Measurements from ENCODE around the gene RNFT2. TPM values are rescaled to one million over a fixed set of nuclear protein-coding genes. Genes with fewer than 3 reads are reported as not detected.
A peak's percentile ranks its signal among the peaks of the same experiment; 100 is the strongest.

RNFT2 gene
- total RNA-seq, 1 experiment from 2014 or later, result 12.3 TPM

DNA sequence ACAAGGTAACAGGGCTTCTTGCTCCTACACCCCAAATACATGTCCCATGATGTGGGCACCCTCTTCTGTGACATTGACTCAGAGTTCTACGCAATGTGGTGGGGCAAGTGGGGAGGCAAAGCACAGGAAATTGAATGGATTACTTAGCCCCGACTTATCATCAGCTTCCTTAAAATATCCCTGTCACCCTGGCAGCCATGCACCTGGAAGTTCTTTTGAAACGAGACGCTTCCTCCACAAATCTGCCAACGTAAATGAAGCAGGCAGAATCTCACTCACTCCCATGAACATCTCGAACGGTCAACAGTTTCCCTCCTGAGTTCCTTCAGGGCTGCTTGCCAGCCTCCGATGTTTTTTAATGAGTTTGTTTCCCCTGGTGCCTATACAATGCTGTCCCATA, 33.5 kb downstream of the RNFT2 start:
- ATAC-seq (no peak), DNase-seq (ENCODE audit: low read depth, low spot score) (no peak)
- CTCF ChIA-PET, result no interaction called here
- Histone ChIP-seq H3K4me3 (ENCODE audit: low read depth in 2 of 2, low read length in 2 of 2) (no peak overlapping the region), H3K4me1 (ENCODE audit: control insufficient read depth, insufficient read depth, low read length) (no peaks in the 10 kb centered on the region), H3K9me3 (ENCODE audit: control insufficient read depth, insufficient read depth, low read depth, low read length) (no peaks in the 10 kb centered on the region), H3K36me3 (ENCODE audit: control insufficient read depth, insufficient read depth, low read length) (no peaks in the 10 kb centered on the region), H3K27ac (ENCODE audit: low read length) (no peak overlapping the region), H3K27me3 (ENCODE audit: control insufficient read depth, insufficient read depth, low read length) (no peaks in the 10 kb centered on the region)
- TF ChIP-seq POLR2AphosphoS5 (IDR thresholded peaks at IDR 0.05; ENCODE audit: low read depth, low read length), result no peak
- no peak for TF ChIP-seq SIN3A (IDR thresholded peaks at IDR 0.05; ENCODE audit: borderline replicate concordance, insufficient read depth, low read depth, low read length)
- TF ChIP-seq TCF7L2 (IDR thresholded peaks at IDR 0.05; ENCODE audit: low read depth, low read length), result no peak
- TF ChIP-seq, protein P1, sequence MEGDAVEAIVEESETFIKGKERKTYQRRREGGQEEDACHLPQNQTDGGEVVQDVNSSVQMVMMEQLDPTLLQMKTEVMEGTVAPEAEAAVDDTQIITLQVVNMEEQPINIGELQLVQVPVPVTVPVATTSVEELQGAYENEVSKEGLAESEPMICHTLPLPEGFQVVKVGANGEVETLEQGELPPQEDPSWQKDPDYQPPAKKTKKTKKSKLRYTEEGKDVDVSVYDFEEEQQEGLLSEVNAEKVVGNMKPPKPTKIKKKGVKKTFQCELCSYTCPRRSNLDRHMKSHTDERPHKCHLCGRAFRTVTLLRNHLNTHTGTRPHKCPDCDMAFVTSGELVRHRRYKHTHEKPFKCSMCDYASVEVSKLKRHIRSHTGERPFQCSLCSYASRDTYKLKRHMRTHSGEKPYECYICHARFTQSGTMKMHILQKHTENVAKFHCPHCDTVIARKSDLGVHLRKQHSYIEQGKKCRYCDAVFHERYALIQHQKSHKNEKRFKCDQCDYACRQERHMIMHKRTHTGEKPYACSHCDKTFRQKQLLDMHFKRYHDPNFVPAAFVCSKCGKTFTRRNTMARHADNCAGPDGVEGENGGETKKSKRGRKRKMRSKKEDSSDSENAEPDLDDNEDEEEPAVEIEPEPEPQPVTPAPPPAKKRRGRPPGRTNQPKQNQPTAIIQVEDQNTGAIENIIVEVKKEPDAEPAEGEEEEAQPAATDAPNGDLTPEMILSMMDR (IDR thresholded peaks at IDR 0.05), result no peak
- TF ChIP-seq, protein P2, sequence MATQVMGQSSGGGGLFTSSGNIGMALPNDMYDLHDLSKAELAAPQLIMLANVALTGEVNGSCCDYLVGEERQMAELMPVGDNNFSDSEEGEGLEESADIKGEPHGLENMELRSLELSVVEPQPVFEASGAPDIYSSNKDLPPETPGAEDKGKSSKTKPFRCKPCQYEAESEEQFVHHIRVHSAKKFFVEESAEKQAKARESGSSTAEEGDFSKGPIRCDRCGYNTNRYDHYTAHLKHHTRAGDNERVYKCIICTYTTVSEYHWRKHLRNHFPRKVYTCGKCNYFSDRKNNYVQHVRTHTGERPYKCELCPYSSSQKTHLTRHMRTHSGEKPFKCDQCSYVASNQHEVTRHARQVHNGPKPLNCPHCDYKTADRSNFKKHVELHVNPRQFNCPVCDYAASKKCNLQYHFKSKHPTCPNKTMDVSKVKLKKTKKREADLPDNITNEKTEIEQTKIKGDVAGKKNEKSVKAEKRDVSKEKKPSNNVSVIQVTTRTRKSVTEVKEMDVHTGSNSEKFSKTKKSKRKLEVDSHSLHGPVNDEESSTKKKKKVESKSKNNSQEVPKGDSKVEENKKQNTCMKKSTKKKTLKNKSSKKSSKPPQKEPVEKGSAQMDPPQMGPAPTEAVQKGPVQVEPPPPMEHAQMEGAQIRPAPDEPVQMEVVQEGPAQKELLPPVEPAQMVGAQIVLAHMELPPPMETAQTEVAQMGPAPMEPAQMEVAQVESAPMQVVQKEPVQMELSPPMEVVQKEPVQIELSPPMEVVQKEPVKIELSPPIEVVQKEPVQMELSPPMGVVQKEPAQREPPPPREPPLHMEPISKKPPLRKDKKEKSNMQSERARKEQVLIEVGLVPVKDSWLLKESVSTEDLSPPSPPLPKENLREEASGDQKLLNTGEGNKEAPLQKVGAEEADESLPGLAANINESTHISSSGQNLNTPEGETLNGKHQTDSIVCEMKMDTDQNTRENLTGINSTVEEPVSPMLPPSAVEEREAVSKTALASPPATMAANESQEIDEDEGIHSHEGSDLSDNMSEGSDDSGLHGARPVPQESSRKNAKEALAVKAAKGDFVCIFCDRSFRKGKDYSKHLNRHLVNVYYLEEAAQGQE (IDR thresholded peaks at IDR 0.05; ENCODE audit: insufficient read depth in 1 of 2, low read depth in 2 of 2, low read length in 1 of 2), result no peak
- BruUV-seq (replicated peaks), result no TSS peak
- intact Hi-C loops (cut with micrococcal nuclease; ENCODE audit: unreplicated experiment) (no loop called here), in situ Hi-C loops (cut with HindIII; ENCODE audit: low pct_unique_long_range_greater_than_20kb, low sequenced_read_pairs) (no loop called here)
- POLR2A ChIA-PET, result no interaction called here

DNA sequence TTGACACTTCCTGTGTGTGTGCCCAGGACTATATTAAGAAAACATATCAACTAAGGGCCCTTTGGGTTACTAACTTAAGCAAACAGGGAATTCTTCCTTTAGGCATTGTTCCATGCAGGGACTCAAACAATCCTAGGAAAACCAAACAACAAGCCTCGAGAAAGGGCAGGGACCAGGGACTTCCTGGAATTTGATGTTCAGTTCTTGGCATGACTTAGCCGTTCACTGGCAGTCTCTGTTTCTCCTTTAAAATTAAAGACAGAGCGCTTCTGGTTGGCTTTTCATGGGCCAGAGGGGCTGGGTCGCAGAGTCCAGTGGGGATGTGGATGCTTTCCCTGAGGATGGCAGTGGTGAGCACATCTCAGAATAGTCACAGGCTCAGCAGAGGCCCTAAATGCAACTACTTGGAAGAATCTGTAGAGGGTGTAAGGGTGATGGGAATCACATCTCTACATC, 35.2 kb downstream of the RNFT2 start:
- peak; percentile 70 for ATAC-seq
- DNase-seq (ENCODE audit: low read depth, low spot score), result no peak
- POLR2A ChIA-PET, result no interaction called here
- BruUV-seq (replicated peaks), result no TSS peak
- H3K4me1 ChIP-seq (ENCODE audit: control insufficient read depth, insufficient read depth, low read length), result no peaks in the 10 kb centered on the region
- TF ChIP-seq TCF7L2 (IDR thresholded peaks at IDR 0.05; ENCODE audit: low read depth, low read length) (no peak), SIN3A (IDR thresholded peaks at IDR 0.05; ENCODE audit: borderline replicate concordance, insufficient read depth, low read depth, low read length) (no peak), POLR2AphosphoS5 (IDR thresholded peaks at IDR 0.05; ENCODE audit: low read depth, low read length) (no peak)
- TF ChIP-seq, protein P2 (IDR thresholded peaks at IDR 0.05; ENCODE audit: insufficient read depth in 1 of 2, low read depth in 2 of 2, low read length in 1 of 2), result no peak
- TF ChIP-seq, protein P1 (IDR thresholded peaks at IDR 0.05), result no peak
- CTCF ChIA-PET, result no interaction called here
- H3K36me3 ChIP-seq (ENCODE audit: control insufficient read depth, insufficient read depth, low read length), result no peaks in the 10 kb centered on the region
- in situ Hi-C loops (cut with HindIII; ENCODE audit: low pct_unique_long_range_greater_than_20kb, low sequenced_read_pairs) (no loop called here), intact Hi-C loops (cut with micrococcal nuclease; ENCODE audit: unreplicated experiment) (no loop called here)
- H3K4me3 ChIP-seq (ENCODE audit: low read depth in 2 of 2, low read length in 2 of 2), result no peak overlapping the region
- no peaks in the 10 kb centered on the region for H3K27me3 ChIP-seq (ENCODE audit: control insufficient read depth, insufficient read depth, low read length)
- no peaks in the 10 kb centered on the region for H3K9me3 ChIP-seq (ENCODE audit: control insufficient read depth, insufficient read depth, low read depth, low read length)
- H3K27ac ChIP-seq (ENCODE audit: low read length), result no peak overlapping the region

Measured in Panc1 (cell line).